GM12874 (cell line): ENCODE results near the gene DCAF17.

Source experiments
- CTCF ChIP-seq: IDR thresholded peaks from 2 replicates; pipeline ENCODE4 v1.5.1; 2011; ENCODE audit warnings: low read depth, mild to moderate bottlenecking, control low read depth, low read length, moderate library complexity; ENCODE audit not compliant: insufficient read depth

The DCAF17 gene

GRCh38 chr2:171483793-171484192 lies 49.8 kb downstream of the DCAF17 start:
- TF ChIP-seq CTCF = no peak

- TF ChIP-seq CTCF = no peak
Observed at GRCh38 chr2:171485116-171485515, 51.1 kb downstream of the DCAF17 start.

- no peak for TF ChIP-seq CTCF
Observed at GRCh38 chr2:171487201-171487600, 53.2 kb downstream of the DCAF17 start.

- no peak for TF ChIP-seq CTCF
Observed at GRCh38 chr2:171487803-171488259, 53.8 kb downstream of the DCAF17 start.

GRCh38 chr2:171490577-171490976 lies 56.6 kb downstream of the DCAF17 start:
- TF ChIP-seq CTCF = no peak

GRCh38 chr2:171491292-171491691 lies 57.3 kb downstream of the DCAF17 start:
- TF ChIP-seq CTCF = no peak

- no peak for TF ChIP-seq CTCF
Observed at GRCh38 chr2:171492664-171493063, 58.6 kb downstream of the DCAF17 start.

GRCh38 chr2:171505374-171505773 lies 71.3 kb downstream of the DCAF17 start:
- no peak for TF ChIP-seq CTCF
